ENCODE results near the gene IL32.

The IL32 gene

DNA sequence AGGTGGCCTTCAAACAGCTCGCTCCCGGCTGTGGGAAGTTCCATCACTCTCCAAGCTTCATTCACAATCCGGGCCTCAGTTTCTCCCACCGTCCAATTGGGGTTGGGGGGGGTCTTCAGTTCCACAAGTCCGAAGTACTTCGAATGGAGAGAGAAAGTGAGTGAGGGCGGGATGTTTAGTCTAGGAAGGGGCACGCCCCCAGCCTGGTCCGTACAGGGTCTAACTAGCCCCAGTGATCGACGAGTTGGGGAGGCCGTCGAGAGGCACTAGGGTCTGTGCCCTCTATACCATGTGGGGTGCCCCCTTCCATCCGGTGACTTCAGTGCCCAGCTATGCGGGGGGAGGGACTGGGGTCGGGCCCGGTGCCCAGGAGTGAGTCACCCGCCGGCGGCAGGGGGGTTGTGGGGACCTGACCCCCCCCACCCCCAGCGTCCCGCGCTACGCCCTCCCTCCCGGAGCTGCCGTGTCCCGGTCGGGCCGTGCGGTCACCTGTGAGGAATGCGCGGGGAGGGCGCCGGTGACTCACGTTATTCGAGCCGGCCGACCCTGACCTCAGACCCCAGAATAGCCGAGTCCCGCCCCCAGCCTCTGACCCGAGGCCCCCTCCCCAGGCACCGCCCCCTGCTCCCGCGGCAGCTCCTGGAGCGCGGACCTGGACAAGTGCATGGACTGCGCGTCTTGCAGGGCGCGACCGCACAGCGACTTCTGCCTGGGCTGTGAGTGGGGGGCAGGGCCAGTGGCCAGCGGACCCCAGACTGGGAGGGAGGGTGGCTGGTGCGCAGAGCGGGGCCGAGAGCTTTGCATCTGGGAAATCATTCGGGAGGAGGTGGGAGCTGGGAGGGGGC is 44.6 kb upstream of the IL32 start:
- TF ChIP-seq, protein P1, sequence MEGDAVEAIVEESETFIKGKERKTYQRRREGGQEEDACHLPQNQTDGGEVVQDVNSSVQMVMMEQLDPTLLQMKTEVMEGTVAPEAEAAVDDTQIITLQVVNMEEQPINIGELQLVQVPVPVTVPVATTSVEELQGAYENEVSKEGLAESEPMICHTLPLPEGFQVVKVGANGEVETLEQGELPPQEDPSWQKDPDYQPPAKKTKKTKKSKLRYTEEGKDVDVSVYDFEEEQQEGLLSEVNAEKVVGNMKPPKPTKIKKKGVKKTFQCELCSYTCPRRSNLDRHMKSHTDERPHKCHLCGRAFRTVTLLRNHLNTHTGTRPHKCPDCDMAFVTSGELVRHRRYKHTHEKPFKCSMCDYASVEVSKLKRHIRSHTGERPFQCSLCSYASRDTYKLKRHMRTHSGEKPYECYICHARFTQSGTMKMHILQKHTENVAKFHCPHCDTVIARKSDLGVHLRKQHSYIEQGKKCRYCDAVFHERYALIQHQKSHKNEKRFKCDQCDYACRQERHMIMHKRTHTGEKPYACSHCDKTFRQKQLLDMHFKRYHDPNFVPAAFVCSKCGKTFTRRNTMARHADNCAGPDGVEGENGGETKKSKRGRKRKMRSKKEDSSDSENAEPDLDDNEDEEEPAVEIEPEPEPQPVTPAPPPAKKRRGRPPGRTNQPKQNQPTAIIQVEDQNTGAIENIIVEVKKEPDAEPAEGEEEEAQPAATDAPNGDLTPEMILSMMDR (IDR thresholded peaks at IDR 0.05; ENCODE audit: insufficient read depth, low read depth, low read length, missing control alignments): no peak
- peak overlapping the region; percentile 94 for H3K4me3 ChIP-seq (ENCODE audit: low read length)
- DNase-seq (ENCODE audit: low read depth): peak; percentile 93

DNA sequence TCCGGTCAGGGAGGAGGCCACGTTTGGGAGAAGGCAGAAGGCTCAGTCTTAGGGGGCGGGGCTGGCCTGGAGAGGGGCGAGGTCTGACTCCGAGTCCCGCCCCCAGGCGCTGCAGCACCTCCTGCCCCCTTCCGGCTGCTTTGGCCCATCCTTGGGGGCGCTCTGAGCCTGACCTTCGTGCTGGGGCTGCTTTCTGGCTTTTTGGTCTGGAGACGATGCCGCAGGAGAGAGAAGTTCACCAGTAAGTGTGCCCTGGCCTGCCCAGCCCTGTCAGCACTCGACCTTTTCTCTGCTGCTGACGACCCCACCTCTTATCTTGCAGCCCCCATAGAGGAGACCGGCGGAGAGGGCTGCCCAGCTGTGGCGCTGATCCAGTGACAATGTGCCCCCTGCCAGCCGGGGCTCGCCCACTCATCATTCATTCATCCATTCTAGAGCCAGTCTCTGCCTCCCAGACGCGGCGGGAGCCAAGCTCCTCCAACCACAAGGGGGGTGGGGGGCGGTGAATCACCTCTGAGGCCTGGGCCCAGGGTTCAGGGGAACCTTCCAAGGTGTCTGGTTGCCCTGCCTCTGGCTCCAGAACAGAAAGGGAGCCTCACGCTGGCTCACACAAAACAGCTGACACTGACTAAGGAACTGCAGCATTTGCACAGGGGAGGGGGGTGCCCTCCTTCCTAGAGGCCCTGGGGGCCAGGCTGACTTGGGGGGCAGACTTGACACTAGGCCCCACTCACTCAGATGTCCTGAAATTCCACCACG is 43.8 kb upstream of the IL32 start:
- peak overlapping the region; percentile 94 for H3K4me3 ChIP-seq (ENCODE audit: low read length)

DNA sequence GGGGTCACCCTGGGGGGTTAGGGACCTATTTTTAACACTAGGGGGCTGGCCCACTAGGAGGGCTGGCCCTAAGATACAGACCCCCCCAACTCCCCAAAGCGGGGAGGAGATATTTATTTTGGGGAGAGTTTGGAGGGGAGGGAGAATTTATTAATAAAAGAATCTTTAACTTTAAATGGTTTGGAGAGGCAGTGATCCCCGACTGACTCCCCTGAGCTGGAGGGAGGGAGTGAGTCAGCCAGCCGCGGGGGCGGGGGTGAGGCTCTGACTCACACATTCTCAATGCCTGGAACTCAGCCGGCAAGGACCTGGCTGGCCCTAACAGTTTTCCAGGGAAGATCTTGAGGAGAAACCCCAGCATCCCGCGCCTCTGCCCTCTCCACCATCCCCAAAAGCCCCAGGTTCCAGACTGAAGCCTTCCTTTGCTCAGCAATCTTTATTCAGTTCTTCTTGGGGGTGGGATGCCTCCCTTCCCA is 43.2 kb upstream of the IL32 start:
- peak overlapping the region; percentile 94 for H3K4me3 ChIP-seq (ENCODE audit: low read length)
- TF ChIP-seq, protein P1 (IDR thresholded peaks at IDR 0.05; ENCODE audit: insufficient read depth, low read depth, low read length, missing control alignments): no peak
- DNase-seq (ENCODE audit: low read depth): peak; percentile 97

More for the DNA sequence above, 43.8 kb upstream of the IL32 start:
- TF ChIP-seq, protein P1 (IDR thresholded peaks at IDR 0.05; ENCODE audit: insufficient read depth, low read depth, low read length, missing control alignments): no peak
- DNase-seq (ENCODE audit: low read depth): peak; percentile 97

DNA sequence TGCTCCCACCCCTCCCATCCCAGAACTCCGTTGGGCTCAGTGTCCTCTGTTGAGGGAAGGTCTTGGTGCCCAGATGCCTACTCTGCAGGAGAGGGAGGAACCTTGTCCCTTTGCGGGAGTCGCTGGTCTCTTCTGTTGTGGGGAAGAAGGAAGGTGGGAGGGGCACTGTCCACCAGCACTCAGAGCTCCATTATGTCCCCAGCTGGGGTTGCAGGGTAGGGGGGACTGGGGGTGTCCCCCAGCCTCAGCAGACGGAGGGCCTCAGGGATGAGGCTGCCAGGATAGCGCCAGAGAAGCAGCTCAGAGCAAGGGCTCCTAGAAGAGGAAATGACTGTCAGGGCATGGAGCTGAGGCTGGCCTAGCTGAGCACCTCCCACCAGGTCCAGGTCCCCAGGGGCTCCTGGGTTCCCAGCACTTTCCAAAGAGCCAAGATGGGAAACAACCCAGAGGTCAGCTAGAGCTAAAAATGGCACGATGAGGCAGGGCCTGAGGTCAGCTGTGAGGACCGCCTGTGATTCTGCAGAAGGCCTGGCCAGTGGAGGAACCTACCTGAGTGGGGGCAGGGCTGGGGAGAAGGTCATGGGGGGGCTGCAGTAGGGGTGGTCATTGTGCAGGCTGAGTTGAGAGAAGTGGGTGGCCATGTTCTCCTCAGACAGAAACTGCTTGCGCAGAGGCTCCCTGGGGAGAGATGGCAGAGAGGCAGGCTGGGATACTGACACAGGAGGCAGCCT is 42.6 kb upstream of the IL32 start:
- TF ChIP-seq, protein P1 (IDR thresholded peaks at IDR 0.05; ENCODE audit: insufficient read depth, low read depth, low read length, missing control alignments): no peak
- no peak for DNase-seq (ENCODE audit: low read depth)
- peak overlapping the region; percentile 94 for H3K4me3 ChIP-seq (ENCODE audit: low read length)

DNA sequence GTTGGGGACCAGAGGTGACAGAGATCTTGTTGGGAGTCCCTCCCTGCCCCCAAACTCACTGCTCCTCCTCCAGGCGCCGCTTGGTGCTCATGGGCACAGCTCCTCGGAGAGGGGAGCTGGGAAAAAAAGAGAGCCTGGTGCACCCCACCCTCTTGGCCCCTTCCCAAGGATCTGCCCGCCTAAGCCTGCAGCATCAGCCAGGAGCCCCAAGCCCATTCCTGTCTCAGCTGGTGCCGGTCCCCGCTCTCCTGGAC is 42.1 kb upstream of the IL32 start:
- H3K4me3 ChIP-seq (ENCODE audit: low read length): peak overlapping the region; percentile 94
- peak; percentile 89 for DNase-seq (ENCODE audit: low read depth)
- TF ChIP-seq, protein P1 (IDR thresholded peaks at IDR 0.05; ENCODE audit: insufficient read depth, low read depth, low read length, missing control alignments): no peak

DNA sequence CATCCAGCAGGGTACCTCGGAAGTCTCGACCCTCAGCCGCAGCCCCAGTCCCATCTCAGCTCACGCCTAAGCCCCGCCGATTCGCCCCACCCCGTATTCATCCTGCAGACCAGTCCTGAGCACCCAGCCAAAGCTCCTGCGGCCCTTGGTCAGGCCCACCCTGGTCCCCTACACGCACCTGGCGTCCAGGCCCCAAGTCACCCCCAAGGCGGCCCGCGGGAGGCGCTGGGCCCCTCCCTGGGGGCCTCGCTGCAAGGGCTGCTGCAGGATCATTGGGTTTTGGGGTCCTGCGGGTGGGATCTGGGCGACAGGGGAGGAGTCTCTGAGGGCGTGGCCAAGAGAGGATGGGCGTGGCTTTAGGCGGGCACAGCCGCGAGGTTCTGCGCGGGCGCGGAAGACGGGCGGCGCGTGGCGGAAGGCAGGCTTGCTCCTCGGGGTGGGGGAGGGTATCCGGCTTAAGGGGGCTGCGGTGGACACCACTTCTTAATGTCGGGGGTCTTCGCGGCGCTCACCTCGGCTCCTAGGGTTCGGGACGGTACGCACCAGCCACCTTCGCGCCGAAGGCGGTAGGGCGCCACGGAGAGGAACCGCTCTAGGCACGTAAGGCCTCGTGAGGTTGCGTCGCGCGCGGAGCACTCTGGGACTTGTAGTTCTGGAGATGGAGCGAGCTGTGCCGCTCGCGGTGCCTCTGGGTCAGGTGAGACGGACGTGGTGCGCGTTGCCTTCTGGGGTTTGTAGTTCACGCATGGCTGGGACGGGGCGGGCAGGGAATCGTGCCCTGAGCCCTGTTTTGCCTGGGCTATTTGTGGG is 41.6 kb upstream of the IL32 start, which contains the start of the genes HCFC1R1 and THOC6:
HCFC1R1 (minus strand) TSS at position 274 of the 810 bp plus-strand sequence; CDS start at position 273, 1 bp downstream.
THOC6 (plus strand) TSS at position 367 of the 810 bp plus-strand sequence; CDS start at position 659, 292 bp downstream.
- H3K4me3 ChIP-seq (ENCODE audit: low read length): peak within 1 kb of the TSS; percentile 94
- TF ChIP-seq, protein P1 (IDR thresholded peaks at IDR 0.05; ENCODE audit: insufficient read depth, low read depth, low read length, missing control alignments): no peak
- DNase-seq (ENCODE audit: low read depth): peak; percentile 99

All from epithelial cell of esophagus (primary cell).